GM08714 (cell line): ENCODE measurements around the gene PNPLA7.

Experiments
- H3K4me3 ChIP-seq: fragments of 200-500 bp; sonication (Bioruptor generic); 2 replicates; pipeline ENCODE4 v1.5.1; 2014; ENCODE audit warnings: mild to moderate bottlenecking, low read length, inconsistent platforms
- ZNF274 ChIP-seq: IDR thresholded peaks from 2 replicates; pipeline ENCODE4 v1.6.1; 2012; ENCODE audit warnings: mild to moderate bottlenecking, low read depth, low read length

PNPLA7 gene

DNA sequence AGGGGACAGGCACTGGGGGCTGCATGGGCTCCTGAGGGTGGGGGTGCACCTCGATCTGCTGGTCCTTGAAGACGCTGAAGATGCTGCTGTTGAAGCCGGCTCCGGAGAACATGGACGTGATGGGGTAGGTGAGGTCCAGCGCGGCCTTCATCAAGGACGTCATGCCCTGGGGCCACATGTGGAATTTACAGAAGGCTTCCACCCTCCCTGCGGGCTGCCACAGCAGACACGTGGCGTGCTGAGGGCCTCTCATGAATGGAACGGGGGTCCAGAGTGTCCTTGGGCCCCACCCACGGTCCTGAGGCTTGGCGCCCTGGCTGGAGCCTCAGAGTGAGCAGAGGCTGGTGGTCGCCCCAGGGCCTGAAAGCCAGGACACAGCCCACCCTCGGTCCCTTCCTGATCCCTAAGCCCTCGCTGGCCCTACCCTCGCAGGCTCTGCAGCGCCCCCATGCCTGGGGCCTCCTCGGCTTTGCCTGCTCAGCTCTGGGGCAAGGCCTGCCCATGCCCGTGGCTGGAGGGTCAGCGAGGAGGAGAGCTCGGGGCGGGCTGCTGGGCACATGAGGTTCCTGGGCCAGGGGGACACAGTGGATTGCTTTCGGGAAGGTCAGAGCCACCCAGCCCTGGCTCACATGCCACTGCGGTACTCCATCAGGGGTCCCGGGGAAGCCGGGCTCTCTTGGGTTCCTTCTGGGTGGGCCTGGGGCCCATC lies 85.8 kb downstream of the PNPLA7 start:
- no peak overlapping the region for H3K4me3 ChIP-seq
- no peak for TF ChIP-seq ZNF274

DNA sequence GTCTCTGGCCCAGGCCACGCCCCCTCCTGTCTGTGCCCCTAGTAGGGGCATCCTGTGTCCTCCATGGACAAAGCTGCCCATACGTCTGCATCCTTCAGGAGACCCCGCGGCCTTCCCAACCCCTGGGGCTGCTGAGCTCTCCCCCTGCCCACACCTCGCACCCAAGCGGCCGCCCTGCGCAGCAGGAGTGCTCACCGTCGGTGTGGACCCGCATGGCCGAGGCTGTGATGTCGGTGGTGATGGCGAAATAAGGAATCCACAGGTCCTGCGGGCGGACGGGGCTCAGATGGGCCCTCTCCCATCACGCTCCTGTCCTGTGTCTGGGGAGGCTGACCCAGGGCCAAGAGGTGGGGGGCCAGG lies 86.3 kb downstream of the PNPLA7 start:
- no peak overlapping the region for H3K4me3 ChIP-seq
- TF ChIP-seq ZNF274 = no peak

GRCh38 chr9:137462986-137463930 lies 86.9 kb downstream of the PNPLA7 start:
- no peak for TF ChIP-seq ZNF274
- no peak overlapping the region for H3K4me3 ChIP-seq

DNA sequence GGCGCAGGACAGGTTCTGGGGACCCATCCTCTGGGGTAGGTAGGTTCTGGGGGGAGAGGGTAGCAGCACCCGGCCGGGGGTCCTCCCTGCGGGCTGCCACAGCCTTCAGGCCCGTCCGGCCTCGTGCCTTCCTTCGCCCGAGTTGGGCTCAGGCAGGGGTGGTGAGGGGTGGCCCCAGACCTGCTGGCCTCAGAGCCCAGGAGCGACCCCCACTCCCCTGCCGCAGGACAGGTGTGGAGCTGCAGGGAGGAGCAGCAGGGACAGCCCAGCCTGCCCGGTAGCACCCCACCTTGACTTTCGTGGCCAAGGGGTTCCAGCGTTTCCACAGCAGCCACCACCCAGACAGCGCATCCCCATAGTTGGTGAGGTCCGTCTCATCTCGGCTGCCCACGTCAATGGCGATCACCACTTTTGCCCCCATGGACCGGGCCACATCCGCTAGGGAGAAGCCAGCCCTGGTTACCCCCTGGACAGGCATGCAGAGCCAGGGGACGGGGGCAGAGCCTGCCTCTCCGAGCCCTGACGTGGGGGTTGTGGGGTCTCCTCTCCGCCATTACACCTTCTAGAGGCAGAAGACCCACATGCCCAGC lies 87.7 kb downstream of the PNPLA7 start:
- TF ChIP-seq ZNF274 = no peak
- H3K4me3 ChIP-seq = no peak overlapping the region; the same call in 1 of the 2 replicates

DNA sequence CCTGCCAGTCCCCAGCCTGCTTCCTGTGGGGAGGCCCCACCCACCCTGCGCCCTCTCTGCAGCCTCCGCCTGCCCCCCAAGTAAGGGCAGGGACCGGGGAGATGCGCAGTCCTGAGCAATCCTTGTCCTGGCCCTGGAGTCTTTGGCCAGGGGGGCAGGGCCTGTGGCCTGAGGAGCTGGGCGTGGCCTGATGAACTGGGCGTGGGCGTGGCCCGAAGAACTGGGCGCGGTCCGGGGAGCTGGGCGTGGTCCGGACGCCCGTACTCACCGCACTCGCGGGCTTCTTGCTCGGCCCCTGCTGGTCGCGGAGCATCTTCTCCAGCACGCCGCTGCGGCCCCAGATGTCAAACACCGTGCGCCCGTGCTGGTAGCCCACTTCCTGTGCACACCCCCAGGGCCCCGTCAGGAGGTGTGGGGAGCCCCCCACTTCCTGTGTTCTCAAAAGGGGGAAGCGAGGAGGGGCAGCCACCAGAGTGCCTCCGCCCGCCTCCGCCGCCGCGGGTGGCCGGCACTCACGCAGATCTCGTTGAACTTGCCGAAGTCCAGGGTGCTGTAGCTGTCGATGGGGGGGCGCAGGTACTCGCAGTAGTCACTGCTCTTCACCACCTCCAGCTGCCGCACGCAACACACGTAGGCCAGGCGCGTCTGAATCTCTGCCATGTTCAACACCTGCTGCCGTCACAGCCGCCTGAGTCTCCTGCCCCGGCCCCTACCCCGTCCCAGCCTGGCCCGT lies 88.4 kb downstream of the PNPLA7 start:
- H3K4me3 ChIP-seq = no peak overlapping the region; the same call in 1 of the 2 replicates

GRCh38 chr9:137461316-137461662 lies 88.9 kb downstream of the PNPLA7 start:
- H3K4me3 ChIP-seq = no peak overlapping the region
- no peak for TF ChIP-seq ZNF274

More for the DNA sequence above, 88.4 kb downstream of the PNPLA7 start:
- no peak for TF ChIP-seq ZNF274

GRCh38 chr9:137460363-137461315 lies 89.6 kb downstream of the PNPLA7 start:
- no peak for TF ChIP-seq ZNF274
- H3K4me3 ChIP-seq = no peak overlapping the region

DNA sequence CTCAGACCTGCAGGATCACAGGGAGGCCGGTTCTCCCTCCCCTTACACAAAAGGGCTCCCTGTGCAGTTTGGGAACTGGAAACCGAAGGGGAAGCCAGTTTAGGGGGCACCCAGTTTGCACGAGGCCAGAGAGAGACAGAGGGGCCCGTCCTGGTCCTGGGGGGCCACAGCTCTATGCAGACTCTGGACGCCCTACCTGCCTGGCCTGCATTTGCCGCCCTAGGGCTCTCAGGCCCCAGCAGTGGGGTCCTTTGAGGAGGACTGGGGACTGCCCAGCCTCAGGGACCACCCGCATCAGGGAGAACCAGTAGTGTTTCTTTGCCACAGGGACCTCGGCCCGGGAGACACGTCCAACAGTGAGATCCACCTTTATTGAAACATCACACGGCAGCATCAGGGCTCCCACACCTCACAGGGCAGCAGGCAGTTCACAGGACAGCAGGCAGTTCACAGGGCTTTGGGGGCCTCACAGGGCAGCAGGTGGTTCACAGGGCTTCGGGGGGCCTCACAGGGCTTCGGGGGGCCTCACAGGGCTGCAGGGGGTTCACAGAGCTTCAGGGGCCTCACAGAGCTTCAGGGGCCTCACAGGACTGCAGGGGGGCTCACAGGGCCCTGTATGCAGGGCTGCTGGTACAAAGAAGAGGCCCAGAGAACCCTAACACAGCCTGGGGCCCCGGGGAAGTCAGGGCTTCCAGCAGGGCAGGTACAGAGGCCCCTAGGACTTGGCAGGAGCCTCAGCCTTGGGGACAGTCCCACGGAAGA lies 90.4 kb downstream of the PNPLA7 start:
- no peak for TF ChIP-seq ZNF274

GRCh38 chr9:137459152-137459600 lies 91.0 kb downstream of the PNPLA7 start, which contains the start of gene NSMF:
NSMF (minus strand) TSS chr9:137459334; CDS start chr9:137459102, 232 bp downstream.
- no peak for TF ChIP-seq ZNF274
- H3K4me3 ChIP-seq = peak within 1 kb of the TSS; percentile 71

More for the DNA sequence above, 90.4 kb downstream of the PNPLA7 start:
- H3K4me3 ChIP-seq = peak overlapping the region; percentile 46; the same call in 1 of the 2 replicates

DNA sequence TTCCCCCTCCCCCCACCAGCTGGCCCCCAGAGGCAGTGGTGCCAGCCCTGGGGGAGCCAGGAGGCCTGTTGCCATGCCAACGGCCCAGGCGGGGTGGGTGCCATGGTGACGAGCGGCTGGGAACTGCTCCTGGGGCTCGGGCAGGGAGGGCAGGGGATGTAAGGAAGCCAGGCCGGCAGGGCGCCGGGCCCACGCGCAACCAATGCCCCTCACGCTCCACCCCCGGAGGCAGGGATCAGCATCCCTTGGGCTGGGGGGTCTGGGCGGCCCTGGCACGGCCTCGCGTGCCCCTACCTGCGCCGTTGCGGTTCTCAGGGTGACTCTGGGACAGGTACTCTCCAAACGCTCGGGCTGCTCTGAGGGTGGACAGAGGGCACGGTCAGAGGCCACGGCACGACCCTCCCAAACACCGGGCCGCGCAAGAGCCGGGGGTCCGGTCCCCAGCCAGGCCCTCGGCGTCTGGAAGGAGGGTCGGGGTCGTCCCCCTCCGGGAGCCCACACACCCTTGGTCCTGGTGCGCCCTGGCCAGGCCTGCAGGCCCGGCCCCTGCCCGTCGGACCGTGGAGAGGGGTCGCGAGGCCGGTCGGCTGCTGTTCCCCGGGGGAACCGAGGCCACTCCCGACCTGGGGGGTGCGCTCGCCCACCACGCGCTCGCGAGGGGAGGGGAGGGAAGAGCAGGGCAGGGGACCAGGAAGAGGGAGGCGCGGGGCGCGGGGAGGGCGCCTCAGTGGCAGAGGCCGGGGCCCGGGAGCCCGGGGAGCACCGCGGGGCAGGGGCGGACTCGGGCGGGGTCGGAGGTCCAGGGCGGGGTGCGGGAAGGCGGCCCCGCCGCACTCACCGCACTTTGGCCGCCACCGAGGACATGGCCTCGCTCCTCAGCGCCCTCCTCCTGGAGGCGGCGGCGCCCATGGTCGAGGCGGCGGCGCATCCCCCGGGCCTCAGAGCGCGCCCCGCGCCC lies 91.7 kb downstream of the PNPLA7 start:
- TF ChIP-seq ZNF274 = no peak

More for the DNA sequence above, 91.7 kb downstream of the PNPLA7 start:
- H3K4me3 ChIP-seq = peak overlapping the region; percentile 71
